ENCODE results near the gene STAT5B.
A peak's percentile ranks its signal among the peaks of the same experiment; 100 is the strongest.

STAT5B gene

DNA sequence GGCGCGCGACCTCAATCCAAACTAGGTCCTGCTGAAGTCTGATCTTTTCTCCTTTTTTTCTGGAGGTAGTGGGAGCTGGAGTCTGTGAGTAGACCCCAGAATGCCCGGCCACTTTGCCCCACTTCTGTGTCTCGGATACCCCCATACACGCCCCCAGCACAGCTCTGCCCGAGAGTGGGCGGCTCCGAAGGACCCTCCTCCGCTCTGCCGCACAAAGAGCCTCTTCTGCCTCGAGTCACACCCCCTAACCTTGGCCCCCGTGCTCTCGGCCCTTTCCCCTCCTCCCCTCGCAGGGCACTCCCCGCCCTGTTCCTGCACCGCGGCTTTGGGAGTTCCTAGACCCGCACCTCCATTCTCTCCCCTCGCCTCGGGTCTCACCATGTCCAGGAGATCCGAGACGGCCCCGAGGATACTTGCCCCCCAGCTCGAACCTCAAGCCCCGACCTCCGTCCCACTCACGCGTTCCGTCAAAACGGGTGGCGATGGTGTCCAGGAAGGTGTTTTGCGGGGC, 95.7 kb downstream of the STAT5B start:
- no peak for DNase-seq (ENCODE audit: low read depth in 2 of 2)

DNA sequence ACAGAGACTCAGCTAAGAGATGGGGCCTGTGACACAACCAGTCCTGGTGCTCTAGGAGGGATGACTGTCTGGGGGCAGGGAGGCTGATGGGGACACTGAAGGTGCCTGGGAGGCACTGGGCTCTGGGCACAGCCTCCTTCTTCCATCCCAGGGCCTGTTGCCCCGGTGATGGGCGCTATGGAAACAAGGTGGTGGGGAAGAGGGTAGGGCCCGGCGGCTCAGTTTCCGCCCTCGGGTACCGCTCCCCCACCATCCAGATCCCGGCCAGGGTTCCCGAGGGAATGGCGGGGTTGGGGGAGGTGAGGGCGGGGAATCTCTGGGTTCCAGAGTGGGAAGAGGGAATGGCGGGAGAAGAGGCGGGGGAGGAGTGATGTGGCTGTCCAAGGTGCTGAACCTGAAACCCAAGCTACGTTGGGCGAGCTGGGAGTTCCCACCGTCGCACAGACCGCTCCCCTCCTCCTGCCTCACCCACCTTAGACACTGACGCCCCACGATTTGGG, 96.2 kb downstream of the STAT5B start:
- peak in 1 of 2 experiments; percentile 24 for DNase-seq (ENCODE audit: low read depth in 2 of 2)

DNA sequence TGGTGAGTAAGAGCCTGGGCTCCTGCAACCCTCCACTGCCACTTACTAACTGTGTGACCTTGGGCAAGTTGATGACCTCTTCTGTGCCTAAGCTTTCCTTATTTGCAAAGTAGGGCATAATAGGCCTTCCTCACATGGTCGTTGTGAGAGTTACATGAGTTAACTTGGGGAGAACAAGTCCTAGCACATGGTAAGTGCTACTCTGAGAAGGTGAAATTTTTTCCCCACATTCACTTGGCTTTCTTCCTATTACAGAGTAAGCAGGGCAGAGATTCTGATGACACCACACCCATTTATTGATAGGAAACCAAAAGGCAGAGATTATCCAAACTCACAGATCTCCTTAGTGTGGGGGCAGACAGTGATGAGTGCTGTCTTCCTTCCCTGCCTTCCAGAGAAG, 96.9 kb downstream of the STAT5B start:
- DNase-seq (ENCODE audit: low read depth in 2 of 2) = no peak

GRCh38 chr17:42178817-42179216, 97.4 kb downstream of the STAT5B start:
- DNase-seq (ENCODE audit: low read depth in 2 of 2) = no peak

DNA sequence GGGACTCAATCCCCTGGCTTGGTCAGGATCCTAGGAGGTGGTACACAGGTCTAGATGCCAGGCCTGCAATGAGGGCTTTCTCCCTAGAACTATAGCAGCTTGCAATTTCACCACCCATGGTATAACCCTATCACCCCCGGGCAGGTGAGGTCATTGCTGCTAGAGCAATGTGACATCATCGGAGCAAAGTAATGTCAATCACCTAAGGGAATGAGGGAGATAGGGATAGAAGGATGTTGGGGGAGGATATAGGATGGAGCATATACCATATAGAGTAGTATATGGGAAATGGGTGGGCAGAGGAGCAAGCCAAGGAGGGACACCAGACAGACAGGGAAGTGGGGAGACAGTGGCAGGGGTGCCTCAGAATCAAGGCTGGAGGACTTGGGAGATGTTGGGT, 98.5 kb downstream of the STAT5B start:
- no peak for DNase-seq (ENCODE audit: low read depth in 2 of 2)

GRCh38 chr17:42174126-42174783, 101.9 kb downstream of the STAT5B start:
- no peak for DNase-seq (ENCODE audit: low read depth in 2 of 2)

DNA sequence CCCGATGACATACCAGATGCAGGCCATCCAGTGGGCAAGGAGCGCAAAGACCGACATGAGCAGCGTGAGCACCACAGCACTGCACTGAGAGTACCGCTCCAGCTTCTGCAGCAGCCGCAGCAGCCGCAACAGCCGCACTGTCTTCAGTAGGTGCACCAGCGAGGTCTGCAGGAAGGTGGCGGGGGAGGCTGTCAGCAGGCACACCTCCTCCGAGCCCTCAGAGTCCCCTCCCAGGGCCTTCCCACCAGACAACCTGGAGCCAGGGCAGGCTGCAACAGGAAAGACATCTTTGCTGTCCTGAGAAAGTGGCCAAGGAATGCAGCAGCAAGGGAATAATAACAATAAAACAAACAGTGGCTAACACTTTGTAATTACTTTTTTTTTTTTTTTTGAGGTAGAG, 104.4 kb downstream of the STAT5B start:
- DNase-seq (ENCODE audit: low read depth in 2 of 2) = no peak

- no peak for DNase-seq (ENCODE audit: low read depth in 2 of 2)
These were observed 106.8 kb downstream of the STAT5B start for GRCh38 chr17:42169351-42169750.

DNA sequence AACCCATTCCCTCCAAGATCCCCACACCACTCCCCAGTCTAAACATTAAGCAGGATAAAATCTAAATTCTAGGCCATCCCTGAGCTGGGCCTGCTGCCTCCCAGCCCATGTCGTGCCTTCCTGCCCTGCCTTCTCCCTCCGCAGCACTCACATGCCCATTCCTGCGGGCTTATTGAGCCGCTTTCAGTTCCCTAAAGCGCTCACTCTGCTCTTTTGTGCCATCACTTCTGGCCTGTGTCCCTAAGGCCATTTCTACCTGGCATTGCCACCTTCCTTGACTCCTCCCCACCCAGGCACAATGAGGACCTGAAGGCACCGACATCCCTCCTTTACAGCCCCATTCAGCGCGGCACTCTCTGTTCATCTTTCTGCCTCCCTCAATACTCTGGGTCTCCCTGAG, 108.4 kb downstream of the STAT5B start:
- DNase-seq (ENCODE audit: low read depth in 2 of 2) = no peak

- no peak for DNase-seq (ENCODE audit: low read depth in 2 of 2)
These were observed 109.9 kb downstream of the STAT5B start for GRCh38 chr17:42166196-42166763.

DNA sequence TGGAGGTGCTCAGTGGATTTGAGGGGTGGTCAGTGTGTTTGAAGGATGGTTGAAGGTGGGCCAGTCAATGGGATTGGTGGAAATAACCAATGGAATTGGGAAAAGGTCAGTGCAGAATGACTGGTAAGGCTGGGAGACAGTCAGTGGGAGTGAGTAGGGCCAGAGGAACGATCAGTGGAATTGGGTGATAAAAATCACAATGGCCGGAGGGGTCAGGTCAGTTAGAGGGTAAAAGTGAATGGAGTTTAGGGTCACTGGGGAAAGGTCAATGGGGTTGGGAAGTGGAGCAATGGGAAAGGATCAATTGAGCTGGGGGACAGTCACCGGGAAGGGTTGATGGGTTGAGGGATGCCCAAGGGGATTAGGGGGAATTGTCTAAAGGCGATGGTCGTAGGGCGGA, 110.4 kb downstream of the STAT5B start:
- DNase-seq (ENCODE audit: low read depth in 2 of 2) = no peak

DNA sequence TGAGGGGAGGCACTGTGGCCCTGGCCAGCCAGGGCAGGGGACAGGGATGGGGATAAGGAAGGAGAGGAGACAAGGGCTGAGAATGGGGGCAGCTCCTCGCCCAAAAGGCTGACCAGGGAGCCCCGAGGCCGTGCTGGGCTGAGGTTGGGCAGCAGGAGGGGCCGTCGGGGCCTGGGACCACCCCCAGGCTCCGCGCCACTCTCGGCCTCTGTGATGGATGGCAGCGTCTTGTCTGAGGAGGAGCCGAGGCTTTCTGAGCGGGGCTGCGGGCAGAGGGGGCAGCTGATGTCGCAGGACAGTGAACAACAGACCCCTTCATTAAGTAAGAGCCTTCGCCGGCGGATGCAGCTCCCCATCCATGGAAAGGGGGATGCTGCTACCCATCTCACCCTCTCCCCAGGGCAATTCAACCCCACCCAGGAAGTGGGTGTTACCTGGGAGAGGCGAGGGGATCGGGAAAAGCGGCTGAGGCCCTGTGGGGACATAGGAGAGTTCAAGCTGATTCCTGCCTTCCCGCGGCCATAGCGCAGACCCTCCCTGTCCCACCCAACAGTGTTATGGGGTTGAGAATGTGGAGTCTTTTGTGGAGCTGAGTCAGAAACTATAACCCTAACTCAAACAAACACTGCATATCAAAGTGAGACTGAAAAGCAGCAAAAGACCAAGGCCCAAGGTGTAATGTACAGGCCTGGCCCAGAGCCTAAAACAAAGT, 112.3 kb downstream of the STAT5B start:
- DNase-seq (ENCODE audit: low read depth in 2 of 2) = no peak

DNA sequence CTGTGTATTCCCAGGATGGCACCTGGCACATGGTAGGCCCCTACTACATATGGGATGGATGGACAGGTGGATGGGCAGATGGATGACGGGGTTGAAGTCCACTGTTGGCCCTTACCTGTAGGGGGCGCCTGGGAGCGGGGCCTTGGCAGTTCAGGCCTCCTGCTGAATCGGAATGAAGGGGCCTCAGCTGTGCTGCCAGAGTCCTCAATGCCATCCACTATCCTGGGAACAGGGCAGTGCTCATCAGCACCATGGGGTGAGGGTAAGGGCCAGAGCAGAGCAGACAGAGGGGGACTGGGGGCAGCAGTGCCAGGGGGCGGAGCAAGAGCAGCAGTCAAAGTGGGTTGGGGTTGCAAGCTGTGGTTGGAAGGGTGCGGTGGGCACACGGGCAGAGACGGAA, 113.1 kb downstream of the STAT5B start:
- peak in 1 of 2 experiments; percentile 46 for DNase-seq (ENCODE audit: low read depth in 2 of 2)

DNA sequence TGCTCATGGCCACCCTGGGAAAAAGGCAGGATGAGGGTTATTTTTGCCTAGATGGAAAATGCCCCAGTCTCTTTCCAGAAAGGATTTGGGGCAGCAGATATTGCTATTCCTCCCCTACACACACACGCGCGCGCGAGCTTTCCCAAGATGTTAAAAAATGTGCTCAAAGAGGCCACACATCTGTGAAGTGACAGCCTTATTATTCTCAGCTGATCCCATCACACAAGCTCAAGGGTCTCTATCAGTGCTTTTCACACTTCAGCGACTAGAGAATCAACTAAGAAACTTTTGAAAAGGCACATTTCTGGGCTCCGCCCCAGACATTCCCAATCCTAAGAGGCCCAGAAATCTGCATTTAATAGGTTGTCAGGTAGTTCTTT, 115.7 kb downstream of the STAT5B start:
- no peak for DNase-seq (ENCODE audit: low read depth in 2 of 2)

GRCh38 chr17:42159796-42160530, 116.2 kb downstream of the STAT5B start:
- DNase-seq (ENCODE audit: low read depth in 2 of 2) = no peak

DNA sequence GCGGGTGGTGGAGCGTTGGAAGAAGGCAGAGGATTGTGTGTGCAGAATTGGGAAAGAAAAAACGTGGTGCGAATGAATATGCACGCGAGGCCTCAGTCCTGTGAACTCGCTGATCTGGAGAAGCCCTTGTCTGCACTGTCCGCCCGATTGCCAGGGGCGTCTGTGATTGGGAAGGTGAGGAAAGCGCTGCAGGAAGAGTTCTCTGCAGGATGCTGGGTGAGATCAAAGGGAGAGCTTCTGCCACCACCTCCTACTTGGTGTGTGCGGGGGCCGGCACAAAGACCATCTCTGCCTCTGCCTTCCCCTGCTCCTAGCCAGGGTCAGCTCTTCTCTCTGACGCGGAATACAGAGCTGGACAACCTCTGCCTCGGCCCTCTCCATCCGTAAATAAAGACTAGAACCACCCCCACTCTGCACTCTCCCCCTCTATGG, 120.6 kb downstream of the STAT5B start:
- DNase-seq (ENCODE audit: low read depth in 2 of 2) = no peak

DNA sequence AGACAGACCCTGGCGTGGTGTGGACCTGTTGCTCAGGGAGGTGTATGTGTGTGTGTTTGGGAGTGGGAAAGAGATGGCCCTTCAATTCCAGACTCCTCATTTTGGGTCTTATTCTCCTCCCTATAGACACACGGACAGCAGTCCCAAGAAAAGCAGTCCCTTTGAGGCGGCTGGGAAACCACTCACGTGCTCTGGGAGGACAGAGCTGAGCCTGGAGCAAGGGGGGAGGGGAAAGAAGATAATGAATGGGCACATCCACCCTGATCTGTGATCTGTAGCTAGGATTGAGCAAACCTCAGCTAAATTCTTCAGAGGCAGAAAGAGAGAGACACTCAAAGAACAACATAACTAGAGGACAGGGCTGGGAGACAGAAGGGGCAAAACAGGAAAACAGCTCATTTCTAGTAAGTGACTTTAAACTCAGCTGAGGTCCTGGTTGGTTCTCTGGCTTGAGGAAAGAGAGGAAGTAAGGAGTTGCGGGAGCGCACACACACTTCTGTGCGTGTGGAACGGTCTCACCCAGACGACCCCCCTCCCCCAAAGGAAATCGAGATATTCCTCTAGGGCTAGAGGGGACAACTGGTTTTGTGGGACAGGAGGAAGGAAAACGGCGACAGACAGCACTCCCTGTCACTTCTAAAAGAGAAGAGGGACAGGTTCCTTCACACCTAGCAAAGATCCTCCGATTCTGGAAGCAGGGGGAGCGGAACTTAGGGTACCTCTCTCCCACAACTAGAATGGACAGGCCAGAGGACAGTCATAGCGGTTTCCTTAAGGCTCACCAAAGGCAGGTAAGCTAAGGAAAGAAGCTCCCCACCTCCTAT, 122.1 kb downstream of the STAT5B start:
- no peak for DNase-seq (ENCODE audit: low read depth in 2 of 2)

Data from stimulated activated CD4-positive, alpha-beta T cell treated with anti-CD3 and anti-CD28 coated beads, Interleukin-12 subunit alpha, Interleukin-12 subunit beta, amount 100 ng/mL, for 24 hours (primary cell).